ENCODE results near the gene NELL1.

NELL1 gene

DNA sequence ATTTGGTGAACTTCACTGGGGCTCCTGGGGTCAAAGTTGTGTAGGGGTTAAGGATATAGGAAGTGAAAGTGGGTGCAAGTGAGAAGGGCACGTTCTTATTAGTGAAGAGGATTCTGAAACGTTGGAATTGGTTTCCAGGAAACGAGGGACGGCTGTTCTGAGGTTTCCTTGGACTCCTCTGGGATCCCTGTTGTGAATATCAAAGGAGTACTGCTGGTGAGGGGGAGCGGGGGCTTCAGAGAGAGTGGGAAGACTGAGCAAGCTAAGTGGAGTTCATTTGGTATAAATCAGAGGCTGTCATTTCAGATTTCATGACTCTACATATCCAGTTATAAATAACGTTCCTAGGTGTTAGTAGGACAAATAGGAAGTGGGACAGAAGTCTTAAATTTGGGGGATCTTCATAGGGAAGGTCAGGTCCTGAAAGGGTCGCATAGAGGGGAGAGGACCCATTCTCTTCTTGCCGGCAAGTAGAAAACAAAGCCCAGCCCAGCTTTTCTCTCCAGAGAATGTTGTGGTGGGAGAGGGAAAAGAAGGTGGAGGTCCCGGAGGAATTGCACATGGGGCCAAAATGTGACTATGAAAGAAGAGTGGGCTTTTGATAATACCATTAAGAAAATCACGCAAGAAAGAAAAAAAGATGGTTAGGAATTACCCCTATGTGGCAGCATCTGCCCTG, 1.1 kb upstream of the NELL1 start:
- no peak for DNase-seq (ENCODE audit: low read depth in 4 of 4, low spot score in 1 of 4)

DNA sequence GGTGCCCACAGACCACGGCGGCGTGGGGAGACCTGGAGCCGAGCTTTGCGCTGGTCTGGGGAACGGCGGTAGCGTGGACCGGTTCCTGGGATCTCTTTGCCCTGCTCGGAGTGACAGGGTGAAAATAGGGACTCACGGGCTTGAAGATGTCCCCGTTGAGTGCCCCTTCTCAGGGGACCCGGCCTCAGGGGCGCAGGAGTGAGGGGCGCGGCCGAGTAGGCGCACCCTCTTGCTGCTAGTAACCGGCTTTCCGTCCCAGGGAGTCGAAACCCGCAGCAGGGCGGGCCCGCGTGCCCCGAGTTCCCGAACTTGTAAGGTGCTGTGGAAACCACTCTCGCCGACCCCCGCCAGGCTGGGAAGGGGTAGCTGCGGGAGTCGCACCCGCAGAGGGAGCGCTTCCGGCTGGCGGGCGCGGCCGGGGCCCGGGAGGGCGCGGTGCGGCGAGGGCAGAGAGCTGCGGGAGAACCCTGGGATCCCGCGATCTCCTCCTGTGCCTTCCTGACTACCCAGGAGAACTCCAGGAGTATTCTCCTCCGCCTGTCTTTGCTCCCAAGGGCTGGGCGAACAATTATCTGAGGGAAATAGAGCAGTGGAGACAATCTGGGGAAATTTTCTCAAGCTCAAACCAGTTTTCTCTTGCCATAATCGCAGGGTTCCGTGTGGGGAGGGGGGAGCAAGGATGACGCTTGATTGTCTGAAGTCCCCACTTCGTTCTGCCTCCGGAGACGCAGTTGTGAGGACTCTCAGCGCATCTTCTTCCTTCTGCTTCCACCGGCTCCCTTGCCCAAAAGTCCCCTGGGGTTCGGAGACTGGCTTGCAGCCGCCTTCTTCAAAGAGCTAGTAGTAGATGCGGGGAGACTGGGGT, 666 bp downstream of the NELL1 start:
- no peak for DNase-seq (ENCODE audit: low read depth in 4 of 4, low spot score in 1 of 4)

DNA sequence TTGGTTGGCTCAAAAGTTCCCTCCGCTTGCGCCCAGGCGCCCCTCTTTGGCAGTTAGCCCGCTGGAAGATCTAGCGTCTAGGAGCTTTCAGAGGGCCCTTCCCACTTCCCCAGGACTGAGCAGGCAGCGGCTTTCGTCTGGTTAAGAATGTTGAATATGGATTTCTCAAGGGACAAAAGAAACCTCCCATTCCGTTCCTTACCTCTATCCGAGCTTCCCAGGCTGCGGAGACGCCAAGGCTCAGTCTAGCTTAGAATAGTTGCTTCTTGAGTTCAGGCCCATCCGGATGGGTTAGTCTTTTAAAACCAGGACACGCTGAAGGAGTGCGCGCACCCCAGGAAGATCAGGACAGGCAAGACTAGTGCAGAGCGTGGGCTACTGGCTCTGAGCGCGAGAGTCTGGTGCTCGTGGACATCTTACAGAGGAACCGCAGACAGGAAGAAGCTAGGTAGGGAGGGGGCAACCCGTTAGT, 1.6 kb downstream of the NELL1 start:
- no peak for DNase-seq (ENCODE audit: low read depth in 4 of 4, low spot score in 1 of 4)

DNA sequence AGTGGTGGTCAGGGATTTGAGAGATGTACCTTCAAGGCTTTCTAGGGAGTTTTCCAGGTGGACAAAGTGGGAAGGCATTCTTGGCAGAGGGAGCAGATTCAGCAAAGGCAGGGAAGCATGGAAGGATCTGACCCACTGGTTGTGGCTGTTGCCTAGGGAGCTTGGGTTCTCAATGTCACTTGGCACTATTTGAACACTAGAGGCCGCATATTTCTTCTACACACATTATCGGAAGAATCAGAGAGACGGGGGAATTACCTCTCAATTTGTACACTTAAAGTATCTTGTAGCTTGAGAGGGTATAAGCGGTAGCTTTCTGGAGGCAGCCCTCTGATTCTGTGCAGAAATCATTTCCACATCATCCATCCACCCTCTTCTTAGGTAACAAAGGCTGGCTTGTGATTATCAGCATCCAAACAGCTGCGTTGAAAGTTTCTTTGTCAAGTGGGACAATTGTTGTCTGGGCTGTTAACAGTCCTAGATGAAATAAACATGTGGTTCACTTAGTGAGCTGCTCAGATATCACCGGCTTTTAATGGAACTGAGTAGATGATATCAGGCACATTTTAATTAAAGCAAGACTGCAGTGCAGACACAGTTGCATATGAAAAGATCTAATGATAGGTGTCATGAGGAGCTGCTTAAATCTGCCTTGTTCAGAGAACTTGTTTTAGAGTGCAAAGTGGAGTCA, 2.6 kb downstream of the NELL1 start:
- DNase-seq (ENCODE audit: low read depth in 4 of 4, low spot score in 1 of 4), result no peak

DNA sequence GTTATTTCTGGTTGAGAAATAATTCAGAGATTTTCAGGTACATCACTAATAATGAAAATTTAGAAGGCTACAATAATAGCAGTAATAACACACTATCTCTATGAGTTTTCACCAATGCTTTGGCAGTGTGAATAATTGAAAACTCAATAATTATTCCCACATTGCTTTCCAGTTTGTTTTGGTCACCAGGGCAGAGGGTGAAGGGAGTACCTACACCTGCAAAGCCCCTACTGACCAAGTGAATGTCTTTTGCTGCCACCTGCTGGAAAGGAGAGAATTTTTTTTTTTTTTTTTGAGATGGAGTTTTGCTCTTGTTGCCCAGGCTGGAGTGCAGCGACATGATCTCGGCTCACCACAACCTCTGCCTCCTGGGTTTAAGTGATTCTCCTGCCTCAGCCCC, 3.2 kb downstream of the NELL1 start:
- DNase-seq (ENCODE audit: low read depth in 4 of 4, low spot score in 1 of 4), result no peak

DNA sequence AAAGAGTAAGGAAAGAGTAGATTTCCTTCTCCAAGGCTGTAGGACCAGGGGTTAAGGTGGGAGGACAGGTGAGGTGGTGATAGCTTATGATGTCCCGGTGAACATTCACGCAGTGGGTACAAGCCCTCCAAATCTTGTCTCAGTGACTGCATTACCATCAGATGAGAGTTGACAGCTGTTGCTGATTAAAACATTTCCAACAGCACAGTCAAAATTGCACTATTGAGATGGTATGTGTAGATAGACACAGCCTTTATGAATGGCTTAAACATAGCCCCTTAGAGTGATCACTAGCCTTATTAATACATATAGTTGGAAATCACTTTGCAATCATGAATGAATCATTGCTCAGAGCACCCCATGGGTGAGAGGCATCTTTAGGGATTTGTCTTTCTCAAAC, 7.3 kb downstream of the NELL1 start:
- no peak for DNase-seq (ENCODE audit: low read depth in 4 of 4, low spot score in 1 of 4)

DNA sequence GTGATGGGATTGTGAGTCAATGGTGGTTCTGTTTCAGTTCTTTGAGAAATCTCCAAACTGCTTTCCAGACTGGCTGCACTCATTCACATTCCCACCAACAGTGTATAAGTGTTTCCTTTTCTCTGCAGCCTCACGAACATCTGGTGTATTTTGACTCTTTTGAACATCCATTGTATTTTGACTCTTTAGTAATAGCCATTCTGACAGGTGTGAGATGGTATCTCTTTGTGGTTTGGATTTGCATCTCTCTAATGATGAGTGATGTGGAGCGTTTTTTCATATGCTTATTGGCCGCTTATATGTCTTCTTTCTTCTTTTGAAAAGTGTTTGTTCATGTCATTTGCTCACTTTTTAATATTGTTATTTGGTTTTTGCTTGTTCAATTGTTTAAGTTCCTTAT, 19.4 kb downstream of the NELL1 start:
- no peak for DNase-seq (ENCODE audit: low read depth in 4 of 4, low spot score in 1 of 4)

DNA sequence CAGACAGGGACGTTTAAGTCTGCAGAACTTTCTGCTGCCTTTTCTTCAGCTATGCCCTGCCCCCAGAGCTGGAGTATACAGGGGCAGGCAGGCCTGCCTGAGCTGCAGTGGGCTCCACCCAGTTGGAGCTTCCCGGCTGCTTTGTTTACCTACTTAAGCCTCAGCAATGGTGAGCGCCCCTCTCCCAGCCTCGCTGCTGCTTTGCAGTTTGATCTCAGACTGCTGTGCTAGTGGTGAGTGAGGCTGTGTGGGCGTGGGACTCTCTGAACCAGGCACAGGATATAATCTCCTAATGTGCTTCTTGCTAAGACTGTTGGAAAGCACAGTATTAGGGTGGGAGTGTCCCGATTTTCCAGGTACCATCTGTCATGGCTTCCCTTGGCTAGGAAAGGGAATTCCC, 38.5 kb downstream of the NELL1 start:
- no peak for DNase-seq (ENCODE audit: low read depth in 4 of 4, low spot score in 1 of 4)

DNA sequence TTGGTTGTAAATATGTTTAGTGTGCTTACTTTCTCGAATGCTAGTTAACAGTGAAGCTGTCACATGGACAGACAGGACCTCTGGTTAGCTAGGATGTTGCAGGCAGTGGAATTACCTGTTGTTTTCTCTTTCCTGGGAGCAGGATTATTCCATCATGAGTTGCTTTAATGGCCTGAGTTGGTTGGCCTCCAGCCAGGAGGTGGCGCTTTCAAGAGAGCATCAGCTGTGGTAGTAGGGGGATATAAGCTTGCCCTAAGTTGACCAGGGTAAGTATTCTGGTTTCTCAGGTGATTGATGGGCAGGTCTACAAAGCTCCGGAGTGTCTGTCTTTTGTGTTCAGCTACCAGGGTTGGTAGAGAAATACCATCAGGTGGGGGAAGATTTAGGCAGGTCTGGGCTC, 43.5 kb downstream of the NELL1 start:
- DNase-seq (ENCODE audit: low read depth in 4 of 4, low spot score in 1 of 4), result no peak

DNA sequence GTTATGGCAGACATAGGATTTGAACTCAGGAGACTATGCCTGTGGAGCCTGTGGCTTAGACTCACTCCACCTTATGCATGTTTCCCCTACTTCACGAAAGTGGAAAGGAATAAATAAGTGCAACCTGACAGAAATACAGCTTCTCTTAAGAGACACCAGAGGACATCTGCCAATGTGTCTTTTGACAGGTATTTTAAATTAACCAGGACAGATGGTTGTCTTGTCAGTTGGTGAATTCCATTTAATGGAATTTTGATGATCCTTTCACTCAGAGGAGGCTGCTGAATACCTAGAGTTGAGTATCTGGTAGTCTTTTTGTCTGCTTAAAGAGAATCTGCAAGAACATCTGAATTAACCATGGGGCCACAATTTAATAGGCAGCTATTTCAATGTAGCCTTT, 46.1 kb downstream of the NELL1 start:
- no peak for DNase-seq (ENCODE audit: low read depth in 4 of 4, low spot score in 1 of 4)

DNA sequence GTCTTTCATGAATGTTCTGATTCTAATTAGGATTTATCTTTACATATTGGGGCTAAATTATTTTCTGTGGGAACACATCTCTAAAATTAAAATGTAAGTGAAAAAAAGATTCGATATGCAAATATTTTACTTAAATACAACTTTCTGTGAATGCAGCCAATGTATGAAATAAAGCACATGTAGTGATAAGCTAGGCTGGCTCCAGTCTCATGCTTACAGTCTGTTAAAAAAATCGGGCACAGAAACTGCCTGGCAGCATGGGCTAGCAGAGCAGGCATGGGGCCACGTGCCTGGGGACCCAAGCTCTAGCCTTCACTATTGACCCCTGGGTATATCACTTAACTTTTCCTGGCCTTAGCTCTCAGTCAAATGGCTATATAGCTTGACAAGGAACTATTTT, 46.5 kb downstream of the NELL1 start:
- DNase-seq (ENCODE audit: low read depth in 4 of 4, low spot score in 1 of 4), result no peak

DNA sequence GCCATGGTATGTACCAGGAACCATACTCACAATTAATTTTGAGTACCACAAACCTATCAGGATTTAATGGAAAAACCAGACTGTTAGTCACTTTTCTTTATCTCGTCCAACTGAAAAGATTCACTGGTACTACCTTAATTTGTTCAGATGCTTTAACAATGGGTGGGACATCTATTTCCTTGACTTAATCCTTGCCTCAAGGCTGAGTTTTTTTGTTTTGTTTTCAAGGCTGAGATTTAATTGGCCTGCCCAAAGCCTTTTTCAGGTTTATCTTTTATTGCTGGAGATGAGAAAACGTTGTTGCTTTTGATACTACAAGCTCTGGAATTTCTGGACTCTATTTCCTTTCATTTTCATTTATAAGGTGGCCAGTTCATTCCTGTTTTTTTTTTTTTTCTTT, 50.4 kb downstream of the NELL1 start:
- no peak for DNase-seq (ENCODE audit: low read depth in 4 of 4, low spot score in 1 of 4)

DNA sequence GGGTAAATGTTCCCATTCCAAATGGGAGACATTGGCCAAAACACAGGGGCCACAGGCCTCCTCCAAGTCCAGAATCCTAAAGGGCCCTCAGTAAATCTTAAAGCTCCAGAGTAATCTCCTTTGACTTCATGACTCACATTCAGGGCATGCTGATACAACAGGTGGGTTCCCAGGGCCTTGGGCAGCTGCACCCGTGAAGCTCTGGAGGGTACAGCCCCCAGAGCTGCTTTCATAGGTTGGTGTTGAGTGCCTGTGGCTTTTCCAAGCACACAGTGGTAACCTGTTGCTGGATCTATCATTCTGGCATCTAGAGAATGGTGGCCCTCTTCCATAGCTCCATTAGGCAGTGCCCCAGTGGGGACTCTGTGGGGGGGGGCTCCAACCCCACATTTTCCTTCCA, 54.0 kb downstream of the NELL1 start:
- no peak for DNase-seq (ENCODE audit: low read depth in 4 of 4, low spot score in 1 of 4)

DNA sequence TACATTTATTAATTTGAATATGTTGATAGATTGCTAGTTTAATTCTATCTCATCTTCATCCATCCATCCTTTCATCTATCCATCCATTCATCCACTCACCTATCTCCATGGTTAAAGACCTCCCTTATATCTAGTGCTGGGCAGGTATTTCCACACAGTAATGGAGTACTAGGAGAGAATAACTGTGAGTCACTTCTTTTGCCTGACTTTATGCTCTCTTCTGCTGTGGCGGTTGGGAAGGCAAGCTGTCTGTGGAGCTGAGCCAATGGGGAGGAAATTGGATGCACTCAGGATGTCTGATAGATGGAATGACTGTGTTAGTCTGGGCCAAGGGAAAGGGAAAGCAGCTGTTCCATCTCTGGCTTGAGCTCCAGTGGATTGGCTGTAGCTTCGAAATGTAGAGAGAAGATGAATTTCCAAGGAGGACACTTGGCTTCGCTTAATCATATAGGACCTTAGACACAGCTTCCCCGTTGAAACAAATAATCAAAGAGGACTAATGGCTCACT, 60.3 kb downstream of the NELL1 start:
- DNase-seq (ENCODE audit: low read depth in 4 of 4, low spot score in 1 of 4), result no peak

DNA sequence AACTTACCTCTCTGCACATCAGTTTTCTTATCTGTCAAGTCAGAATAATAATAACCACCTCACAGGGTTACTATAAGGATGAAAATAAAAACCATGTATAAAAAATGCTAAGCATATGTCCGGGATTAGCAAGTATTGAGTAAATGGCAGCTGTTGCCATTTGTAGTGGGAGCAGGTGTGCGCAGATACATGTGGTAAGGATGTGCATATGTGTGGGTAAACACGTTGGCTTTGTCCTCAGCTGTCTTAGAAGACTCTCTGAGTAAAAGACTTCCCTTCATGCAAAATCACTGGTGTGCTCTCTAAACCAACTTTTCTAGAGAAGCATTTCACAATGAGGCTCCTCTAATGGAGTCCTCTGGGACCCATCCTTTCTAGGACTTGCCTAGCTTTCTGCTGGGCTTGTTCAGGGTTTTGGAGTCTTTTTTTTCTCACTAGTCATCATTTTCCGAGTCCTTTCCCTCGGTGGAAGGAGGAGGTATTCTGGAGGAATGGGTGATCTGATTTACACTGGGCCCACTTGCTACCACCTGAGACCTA, 62.4 kb downstream of the NELL1 start:
- DNase-seq (ENCODE audit: low read depth in 4 of 4, low spot score in 1 of 4), result no peak

DNA sequence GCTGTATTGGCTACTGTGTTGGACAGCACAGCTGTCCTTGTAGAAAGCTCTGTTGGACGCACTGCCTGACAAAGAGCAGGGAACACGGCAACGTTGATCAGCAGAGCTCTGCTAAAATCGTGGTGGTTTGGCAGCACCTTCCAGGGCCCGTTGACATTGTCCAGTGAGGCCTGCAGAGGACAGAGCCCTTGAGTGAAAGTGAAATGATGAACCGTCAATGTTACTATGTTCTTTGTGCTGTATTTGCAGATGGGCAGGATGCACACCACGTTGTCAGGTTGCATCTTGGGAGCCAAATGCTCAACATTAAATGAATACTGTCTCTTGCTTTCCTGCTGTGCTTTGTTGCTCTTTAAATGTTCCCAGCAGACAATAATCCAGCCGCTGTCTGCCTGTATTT, 69.7 kb downstream of the NELL1 start:
- DNase-seq (ENCODE audit: low read depth in 4 of 4, low spot score in 1 of 4), result no peak

DNA sequence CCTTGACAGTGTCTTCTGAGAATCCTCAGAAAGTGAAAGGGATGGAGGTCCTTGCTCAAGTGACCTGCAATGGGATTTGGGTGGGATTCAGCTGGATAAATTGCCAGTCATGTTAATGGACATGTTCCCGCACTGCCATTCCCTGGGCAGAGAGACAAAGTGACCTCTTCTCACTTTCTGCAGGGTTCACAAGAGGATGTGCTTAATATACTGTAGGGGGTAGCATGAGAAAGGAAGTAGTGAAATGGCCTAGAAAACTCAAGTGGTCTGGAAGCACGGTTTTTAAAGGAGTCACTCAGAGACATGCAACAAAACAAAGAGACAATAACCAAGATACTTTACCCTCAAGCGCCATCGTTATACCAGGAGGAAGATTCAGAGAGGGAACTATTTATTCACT, 70.2 kb downstream of the NELL1 start:
- no peak for DNase-seq (ENCODE audit: low read depth in 4 of 4, low spot score in 1 of 4)

DNA sequence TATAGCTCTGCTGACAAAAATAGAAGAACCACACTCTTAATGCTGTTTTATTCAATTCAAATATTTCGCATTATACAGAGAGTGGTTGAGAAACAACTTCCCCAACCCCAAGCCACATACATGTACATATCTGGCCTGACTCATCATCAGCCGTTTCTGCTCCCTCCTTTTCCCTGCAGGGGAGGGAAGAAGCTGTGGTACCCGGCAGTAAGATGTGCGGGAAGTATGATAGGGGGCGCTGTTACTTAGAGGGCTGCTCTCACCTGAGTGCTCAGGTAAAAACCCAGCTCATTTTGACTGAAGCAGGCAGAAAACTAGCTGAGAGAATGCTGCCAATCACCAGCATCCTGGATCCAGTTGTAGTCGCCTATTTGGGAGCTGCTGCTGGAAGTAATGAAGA, 85.5 kb downstream of the NELL1 start:
- no peak for DNase-seq (ENCODE audit: low read depth in 4 of 4, low spot score in 1 of 4)

DNA sequence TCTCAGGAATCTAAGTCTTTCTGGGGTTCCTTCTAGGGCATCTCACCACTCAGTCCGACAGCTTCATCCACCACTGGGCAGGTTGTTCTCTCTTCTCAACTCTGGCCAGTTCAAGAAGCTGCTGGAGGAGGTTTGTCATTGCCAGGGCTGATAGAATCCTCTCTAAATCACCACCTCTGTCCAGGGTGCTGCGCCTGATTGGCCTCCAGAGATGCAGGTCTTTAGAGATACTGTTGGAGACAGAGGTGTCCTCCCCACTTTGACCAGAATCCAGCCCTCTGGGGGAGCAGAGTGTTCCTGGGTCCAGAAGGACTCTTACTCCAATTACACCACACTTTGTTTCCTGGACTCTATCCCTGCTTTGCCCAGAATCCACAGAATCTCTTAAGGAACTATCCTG, 90.2 kb downstream of the NELL1 start:
- DNase-seq (ENCODE audit: low read depth in 4 of 4, low spot score in 1 of 4), result no peak

DNA sequence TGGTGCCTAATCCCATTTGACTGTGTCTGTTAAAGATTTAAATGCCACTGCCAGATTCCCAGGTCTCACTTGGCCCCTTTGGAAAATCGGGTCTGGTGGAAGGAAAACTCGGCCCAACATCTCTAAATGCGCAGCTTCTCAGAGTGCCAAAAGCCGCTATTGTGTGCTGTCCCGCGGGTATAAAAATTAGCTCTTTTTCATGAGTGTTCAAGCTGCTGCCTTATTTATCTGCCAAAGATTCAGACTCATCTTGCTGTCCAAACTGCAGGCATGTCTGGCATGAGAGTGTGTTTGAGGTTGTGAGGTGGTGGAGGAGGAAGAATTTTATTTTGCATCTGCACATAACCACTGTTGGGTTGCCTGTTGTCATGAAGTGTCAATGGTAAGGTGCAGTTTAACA, 91.4 kb downstream of the NELL1 start:
- no peak for DNase-seq (ENCODE audit: low read depth in 4 of 4, low spot score in 1 of 4)

DNA sequence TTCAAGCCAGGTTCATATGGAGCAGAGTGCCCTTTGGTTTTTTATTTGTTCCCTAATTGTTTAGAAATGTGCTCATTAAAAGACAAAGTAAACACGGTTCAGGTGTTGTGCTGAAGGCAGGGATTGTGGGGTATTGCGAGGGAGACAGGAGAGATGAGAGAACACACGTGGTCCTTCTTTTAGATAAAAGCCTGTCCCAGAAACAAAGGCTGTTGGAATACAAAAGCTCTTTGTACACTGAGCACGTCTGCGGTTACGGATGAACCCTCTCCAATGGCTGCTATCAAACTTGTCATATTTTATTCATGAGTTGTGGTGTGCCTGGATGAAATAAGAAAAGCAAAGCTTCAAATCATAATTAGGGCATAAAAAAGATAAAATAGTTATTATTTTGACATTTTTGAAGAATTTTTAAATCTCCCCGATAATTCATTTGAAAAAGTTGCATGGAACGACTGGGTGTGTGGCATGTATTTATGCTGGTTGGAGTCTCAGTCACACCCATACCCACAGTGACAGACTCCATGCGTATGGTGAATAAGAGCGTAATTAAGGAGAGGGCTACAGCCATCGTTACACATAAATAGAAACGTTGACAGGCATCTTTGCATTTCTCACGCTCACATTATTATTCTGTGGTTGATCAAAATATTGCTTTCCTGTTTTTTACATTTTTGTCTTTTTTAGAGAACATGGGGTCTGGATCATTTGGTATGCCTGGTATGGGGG, 92.9 kb downstream of the NELL1 start:
- no peak for DNase-seq (ENCODE audit: low read depth in 4 of 4, low spot score in 1 of 4)

Data from stimulated activated CD4-positive, alpha-beta T cell treated with anti-CD3 and anti-CD28 coated beads, Interleukin-1b, Interleukin-23, amount 100 ng/mL, for 24 hours (primary cell).